ENCODE measurements around the gene AFF3.

AFF3 gene

DNA sequence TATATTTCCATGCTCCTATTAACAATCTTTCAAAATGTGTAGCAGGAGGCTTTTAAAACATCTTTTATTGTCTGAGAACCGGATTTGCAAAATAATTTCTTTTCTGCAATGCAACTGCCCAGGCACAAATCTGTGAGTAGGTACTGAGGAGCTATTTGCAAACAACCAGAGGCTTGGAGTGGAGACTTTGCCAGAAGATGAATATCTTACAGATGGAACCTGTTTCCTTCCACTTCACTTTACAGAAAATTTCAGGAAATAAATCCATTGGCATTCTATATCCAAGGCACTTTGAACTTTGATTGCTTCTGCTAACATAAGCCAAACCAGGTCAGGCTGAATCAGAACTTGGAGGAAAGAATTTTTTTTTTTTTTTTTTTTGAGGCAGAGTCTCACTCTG, 415.2 kb downstream of the AFF3 start:
- TF ChIP-seq, protein P1, sequence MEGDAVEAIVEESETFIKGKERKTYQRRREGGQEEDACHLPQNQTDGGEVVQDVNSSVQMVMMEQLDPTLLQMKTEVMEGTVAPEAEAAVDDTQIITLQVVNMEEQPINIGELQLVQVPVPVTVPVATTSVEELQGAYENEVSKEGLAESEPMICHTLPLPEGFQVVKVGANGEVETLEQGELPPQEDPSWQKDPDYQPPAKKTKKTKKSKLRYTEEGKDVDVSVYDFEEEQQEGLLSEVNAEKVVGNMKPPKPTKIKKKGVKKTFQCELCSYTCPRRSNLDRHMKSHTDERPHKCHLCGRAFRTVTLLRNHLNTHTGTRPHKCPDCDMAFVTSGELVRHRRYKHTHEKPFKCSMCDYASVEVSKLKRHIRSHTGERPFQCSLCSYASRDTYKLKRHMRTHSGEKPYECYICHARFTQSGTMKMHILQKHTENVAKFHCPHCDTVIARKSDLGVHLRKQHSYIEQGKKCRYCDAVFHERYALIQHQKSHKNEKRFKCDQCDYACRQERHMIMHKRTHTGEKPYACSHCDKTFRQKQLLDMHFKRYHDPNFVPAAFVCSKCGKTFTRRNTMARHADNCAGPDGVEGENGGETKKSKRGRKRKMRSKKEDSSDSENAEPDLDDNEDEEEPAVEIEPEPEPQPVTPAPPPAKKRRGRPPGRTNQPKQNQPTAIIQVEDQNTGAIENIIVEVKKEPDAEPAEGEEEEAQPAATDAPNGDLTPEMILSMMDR (IDR thresholded peaks at IDR 0.05; ENCODE audit: borderline replicate concordance, insufficient read depth, low read depth, low read length) = no peak
- no peak overlapping the region for H3K4me3 ChIP-seq (ENCODE audit: low read depth, low read length)

DNA sequence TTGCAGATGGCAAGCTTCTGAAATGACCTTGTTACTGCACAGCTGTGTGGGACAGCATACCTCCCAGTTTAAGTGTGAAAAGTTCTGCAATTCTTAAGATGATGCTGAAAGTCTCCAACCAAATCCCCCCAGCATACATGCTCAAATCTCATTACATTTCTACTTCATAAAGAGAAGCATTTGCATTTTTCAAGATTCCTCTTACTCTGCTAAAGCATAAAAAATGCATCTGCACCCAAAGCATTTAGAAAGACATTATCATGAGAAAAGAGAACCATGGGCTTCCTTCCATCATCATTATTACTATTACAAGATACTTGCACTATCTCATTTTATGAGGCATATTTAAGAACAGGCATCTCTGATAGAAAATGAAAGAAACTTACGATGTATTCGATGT, 415.7 kb downstream of the AFF3 start:
- H3K4me3 ChIP-seq (ENCODE audit: low read depth, low read length) = no peak overlapping the region

DNA sequence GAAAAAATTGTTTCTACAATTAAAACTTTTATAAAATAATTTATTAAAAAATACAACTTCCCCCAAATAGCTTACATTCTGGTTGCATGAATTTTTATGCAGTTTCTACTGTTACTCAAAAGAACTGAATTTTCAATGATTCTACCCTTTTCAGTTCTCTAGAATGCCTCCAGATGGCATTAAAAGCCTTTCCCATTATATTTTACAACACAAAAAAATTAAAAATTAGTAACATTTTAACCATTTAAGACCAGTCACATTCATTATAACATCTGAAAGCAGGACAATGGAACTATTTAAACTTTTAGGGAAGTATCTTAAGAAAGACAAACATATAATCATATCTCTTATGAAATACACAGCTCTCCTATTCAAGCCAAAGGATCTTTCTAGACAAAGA, 416.6 kb downstream of the AFF3 start:
- no peak overlapping the region for H3K4me3 ChIP-seq (ENCODE audit: low read depth, low read length)
- TF ChIP-seq, protein P1 (IDR thresholded peaks at IDR 0.05; ENCODE audit: borderline replicate concordance, insufficient read depth, low read depth, low read length) = no peak

More for the DNA sequence above, 415.7 kb downstream of the AFF3 start:
- TF ChIP-seq, protein P1 (IDR thresholded peaks at IDR 0.05; ENCODE audit: borderline replicate concordance, insufficient read depth, low read depth, low read length) = no peak

DNA sequence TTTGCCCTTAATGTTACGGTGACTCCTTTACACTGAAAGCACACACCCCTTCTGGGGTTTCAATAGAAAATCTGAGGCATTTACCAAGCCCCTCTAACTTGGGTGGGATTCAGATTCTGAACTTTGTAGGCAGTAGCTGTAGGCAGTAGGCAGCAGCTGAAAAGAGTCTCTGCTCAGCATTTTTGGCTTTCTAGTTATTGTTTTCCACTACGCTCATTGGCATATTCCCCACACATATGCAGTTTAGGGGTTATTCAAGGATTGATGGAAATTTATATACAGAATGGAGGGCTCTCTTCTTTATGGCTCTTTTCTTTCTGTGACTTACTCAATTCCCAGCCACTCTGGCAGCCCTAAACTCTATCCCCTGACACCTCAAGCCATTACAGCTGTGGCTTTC, 419.9 kb downstream of the AFF3 start:
- no peak overlapping the region for H3K4me3 ChIP-seq (ENCODE audit: low read depth, low read length)
- TF ChIP-seq, protein P1 (IDR thresholded peaks at IDR 0.05; ENCODE audit: borderline replicate concordance, insufficient read depth, low read depth, low read length) = no peak

DNA sequence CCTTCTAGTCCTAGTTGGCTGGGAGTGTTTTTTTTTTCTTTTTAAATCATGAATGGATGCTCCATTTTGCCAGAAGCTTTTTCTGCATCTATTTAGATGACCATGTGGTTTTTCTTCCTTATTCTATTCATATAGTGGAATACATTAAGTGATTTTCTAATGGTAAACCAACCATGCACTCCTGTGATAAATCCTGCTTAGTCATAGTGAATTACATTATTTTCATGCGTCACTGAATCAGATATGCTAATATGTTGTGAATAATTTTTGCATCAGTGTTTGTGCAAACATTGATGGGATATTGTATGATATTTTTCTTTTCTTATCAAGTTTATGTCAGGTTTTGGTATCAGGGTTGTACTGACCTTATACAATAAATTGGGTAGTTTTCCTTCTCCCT, 423.3 kb downstream of the AFF3 start:
- H3K4me3 ChIP-seq (ENCODE audit: low read depth, low read length) = no peak overlapping the region
- TF ChIP-seq, protein P1 (IDR thresholded peaks at IDR 0.05; ENCODE audit: borderline replicate concordance, insufficient read depth, low read depth, low read length) = no peak

DNA sequence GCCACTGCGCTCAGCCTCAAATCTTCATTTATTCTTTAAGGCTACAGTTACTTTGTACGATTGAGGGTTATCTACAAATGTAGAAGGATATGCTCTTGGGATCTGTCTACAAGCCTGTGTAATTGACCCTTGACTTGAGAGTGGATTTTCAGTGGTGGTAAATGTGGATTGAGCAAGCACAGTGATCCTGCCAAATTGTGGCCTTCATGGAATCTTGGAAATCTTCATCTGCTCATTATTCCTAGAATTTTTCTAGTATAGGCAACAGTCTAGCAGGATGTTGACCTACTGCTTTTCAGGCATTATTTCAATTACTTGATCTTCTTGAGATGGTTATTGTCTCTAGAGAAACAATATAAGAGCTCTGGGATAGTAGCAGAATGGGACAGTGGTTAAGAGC, 426.4 kb downstream of the AFF3 start:
- TF ChIP-seq, protein P1 (IDR thresholded peaks at IDR 0.05; ENCODE audit: borderline replicate concordance, insufficient read depth, low read depth, low read length) = no peak
- no peak overlapping the region for H3K4me3 ChIP-seq (ENCODE audit: low read depth, low read length)

DNA sequence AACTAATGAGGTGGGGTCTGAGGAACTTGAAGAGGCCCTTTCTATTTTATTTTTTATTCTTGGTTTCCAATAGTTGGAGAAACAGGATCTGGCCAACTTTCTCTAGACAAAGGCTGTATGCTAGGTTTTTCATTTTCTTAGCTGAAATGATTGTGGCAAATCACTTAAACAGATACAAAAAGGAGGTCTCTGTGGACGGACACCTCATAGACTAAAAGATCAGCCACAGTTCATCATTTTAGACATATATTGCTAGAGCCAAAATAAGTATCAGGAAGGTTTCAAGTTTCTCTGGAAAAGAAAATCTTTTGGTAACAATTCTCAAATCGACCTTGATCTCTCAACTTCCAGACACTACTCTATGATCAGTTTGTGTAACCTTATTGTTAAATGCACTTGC, 428.0 kb downstream of the AFF3 start:
- TF ChIP-seq, protein P1 (IDR thresholded peaks at IDR 0.05; ENCODE audit: borderline replicate concordance, insufficient read depth, low read depth, low read length) = no peak

More for the DNA sequence above, 428.0 kb downstream of the AFF3 start:
- no peak overlapping the region for H3K4me3 ChIP-seq (ENCODE audit: low read depth, low read length)

All from GM12875 (cell line).